Measurements from ENCODE around the gene TMPRSS3. TPM values are rescaled to one million over a fixed set of nuclear protein-coding genes. Genes with fewer than 3 reads are reported as not detected.

Gene TMPRSS3
- total and polyA plus RNA-seq, 8 donors: 3.1 to 11.6 (median 7.9) TPM

DNA sequence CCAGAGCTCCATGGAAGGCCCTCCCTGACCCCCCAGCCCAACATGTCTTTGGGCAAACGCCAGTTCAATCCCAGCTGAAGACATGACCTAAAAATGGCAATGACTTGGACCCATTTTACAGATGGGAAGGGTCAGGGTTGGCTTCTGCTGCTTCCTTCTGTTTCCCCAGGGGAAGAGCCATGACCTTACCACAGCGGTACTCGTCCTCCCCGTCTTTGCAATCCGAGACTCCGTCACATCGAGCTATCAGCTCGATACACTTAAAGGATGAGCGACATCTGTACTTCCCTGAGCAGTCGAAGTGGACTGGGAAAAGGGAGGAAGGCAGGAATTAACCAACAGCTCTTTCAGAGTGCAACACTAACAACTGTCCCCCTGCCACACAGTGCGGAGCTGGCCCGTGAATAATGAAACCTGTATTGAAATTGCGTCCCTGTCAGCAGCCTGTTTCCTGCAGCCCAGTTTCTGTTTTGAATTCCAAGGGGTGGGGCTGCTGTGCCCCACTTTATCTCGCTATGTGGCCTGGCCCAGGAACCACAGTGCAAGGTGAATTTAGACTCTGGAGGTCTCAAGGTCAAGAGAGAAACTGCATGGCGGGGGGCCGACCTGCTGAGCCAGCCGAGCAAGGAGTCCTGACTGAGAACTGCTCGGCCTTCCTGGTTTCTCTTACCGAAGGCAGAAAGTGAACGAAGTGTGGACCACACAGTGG, 7.0 kb downstream of the TMPRSS3 start:
- DNase-seq: peak; percentile 48 to 68 (median 57)
- ATAC-seq: peak; percentile 74 to 81 (median 78)
- TF ChIP-seq CTCF (IDR thresholded peaks at IDR 0.05): no peak
- H3K4me3 ChIP-seq: peak overlapping the region in 2 of 4 donors; percentile 17 to 18
- peak overlapping the region; percentile 58 to 81 (median 72) for H3K27ac ChIP-seq
- intact Hi-C loops (cut with DNase I): loop anchor here in 1 of 3 donors (10.0 kb wide), 1 partner anchor 64 kb away; no protein-coding TSS in a partner anchor
- H3K36me3 ChIP-seq: no peaks in the 10 kb centered on the region
- H3K9me3 ChIP-seq: no peaks in the 10 kb centered on the region
- 35 to 46% methylated on average over 20 of the region's 20 CpGs for WGBS, 2 donors
- H3K4me1 ChIP-seq: no peaks in the 10 kb centered on the region
- no peak for FAIRE-seq
- H3K27me3 ChIP-seq: no peaks in the 10 kb centered on the region

GRCh38 chr21:42387843-42388340, 8.0 kb downstream of the TMPRSS3 start:
- peak in 1 of 6 donors; percentile 20 for DNase-seq
- ATAC-seq: no peak
- Histone ChIP-seq H3K4me3 (no peak overlapping the region), H3K27me3 (no peaks in the 10 kb centered on the region), H3K4me1 (no peaks in the 10 kb centered on the region), H3K27ac (peak overlapping the region in 2 of 4 donors; percentile 68 to 81), H3K36me3 (no peaks in the 10 kb centered on the region), H3K9me3 (no peaks in the 10 kb centered on the region)
- FAIRE-seq: no peak
- intact Hi-C loops (cut with DNase I): loop anchor here in 1 of 3 donors (10.0 kb wide), 1 partner anchor 63 kb away; no protein-coding TSS in a partner anchor
- TF ChIP-seq CTCF (IDR thresholded peaks at IDR 0.05): no peak
- 91 to 98% methylated on average over 6 of the region's 6 CpGs for WGBS, 2 donors

- ATAC-seq: no peak
- no peaks in the 10 kb centered on the region for H3K4me1 ChIP-seq
- no peak for TF ChIP-seq CTCF (IDR thresholded peaks at IDR 0.05)
- whole genome bisulfite sequencing, 2 donors: 79 to 85% methylated on average over 3 of the region's 3 CpGs
- FAIRE-seq: no peak
- intact Hi-C loops (cut with DNase I): loop anchor here in 1 of 3 donors (10.0 kb wide), 1 partner anchor 62 kb away; no protein-coding TSS in a partner anchor
- H3K27me3 ChIP-seq: no peaks in the 10 kb centered on the region
- no peak overlapping the region for H3K4me3 ChIP-seq
- H3K27ac ChIP-seq: no peak overlapping the region
- DNase-seq: peak in 1 of 6 donors; percentile 21
- no peaks in the 10 kb centered on the region for H3K36me3 ChIP-seq
- no peaks in the 10 kb centered on the region for H3K9me3 ChIP-seq
Measured at GRCh38 chr21:42387164-42387563, 8.7 kb downstream of the TMPRSS3 start.

GRCh38 chr21:42386034-42386591, 9.7 kb downstream of the TMPRSS3 start:
- no peak overlapping the region for H3K27ac ChIP-seq
- TF ChIP-seq CTCF (IDR thresholded peaks at IDR 0.05): no peak
- DNase-seq (peak in 3 of 6 donors; percentile 15 to 53 (median 32)), ATAC-seq (peak in 3 of 4 donors; percentile 5 to 22 (median 5)), FAIRE-seq (no peak)
- no peak overlapping the region for H3K4me3 ChIP-seq
- no peaks in the 10 kb centered on the region for H3K27me3 ChIP-seq
- no peaks in the 10 kb centered on the region for H3K36me3 ChIP-seq
- H3K9me3 ChIP-seq: no peaks in the 10 kb centered on the region
- intact Hi-C loops (cut with DNase I): loop anchor here in 1 of 3 donors (10.0 kb wide), 1 partner anchor 61 kb away; no protein-coding TSS in a partner anchor
- 52 to 57% methylated on average over 11 of the region's 11 CpGs for WGBS, 2 donors
- no peaks in the 10 kb centered on the region for H3K4me1 ChIP-seq
